ENCODE measurements around the gene SLC2A10.
A peak's percentile ranks its signal among the peaks of the same experiment; 100 is the strongest.

Gene SLC2A10

GRCh38 chr20:46682063-46682821 lies 27.2 kb upstream of the SLC2A10 start:
- no peak for DNase-seq (ENCODE audit: low read depth)

DNA sequence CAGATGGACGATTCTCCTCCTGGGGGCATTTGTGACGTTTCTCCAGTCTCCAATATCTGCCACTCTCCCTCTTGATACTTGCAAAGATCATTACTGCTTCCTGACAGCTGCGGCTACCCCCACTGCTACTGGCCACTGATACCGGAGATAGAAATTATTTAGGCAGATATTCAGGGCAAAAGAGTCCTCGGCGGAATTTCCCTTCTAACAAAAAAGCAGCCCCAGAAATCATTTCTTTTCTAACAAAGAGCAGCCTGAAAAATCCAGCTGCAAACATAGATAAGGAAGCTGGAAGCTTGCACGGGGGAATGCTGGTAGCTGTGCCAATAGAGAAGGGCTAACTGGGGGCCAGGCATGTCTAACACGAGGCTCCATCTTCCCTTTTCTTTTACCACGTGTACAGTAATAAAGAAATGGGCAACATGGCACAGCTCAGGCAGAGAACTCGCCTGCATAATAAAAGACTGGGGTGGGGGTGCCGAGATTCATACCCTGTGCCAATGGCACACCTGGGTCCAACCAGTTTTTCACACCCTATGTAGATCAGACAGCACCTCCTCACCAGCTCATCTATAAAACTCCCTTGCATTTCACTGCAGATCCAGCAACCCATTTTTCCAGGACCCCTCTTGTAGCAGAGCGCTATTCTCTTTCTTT lies 26.3 kb upstream of the SLC2A10 start:
- no peak for DNase-seq (ENCODE audit: low read depth)

DNA sequence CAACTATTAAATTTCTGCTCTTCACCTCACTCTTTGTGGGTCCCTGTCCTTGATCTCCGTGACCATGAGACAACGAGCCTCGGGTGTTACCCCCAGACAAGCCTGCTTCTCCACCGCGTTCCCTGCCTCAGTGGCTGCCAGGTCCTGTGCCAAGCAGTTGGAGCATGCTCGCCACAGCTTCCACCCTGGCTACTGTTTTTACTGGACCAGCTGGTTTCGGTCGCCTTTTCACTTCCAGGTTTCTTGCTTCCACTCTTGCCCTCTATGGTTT lies 25.8 kb upstream of the SLC2A10 start:
- no peak for DNase-seq (ENCODE audit: low read depth)

DNA sequence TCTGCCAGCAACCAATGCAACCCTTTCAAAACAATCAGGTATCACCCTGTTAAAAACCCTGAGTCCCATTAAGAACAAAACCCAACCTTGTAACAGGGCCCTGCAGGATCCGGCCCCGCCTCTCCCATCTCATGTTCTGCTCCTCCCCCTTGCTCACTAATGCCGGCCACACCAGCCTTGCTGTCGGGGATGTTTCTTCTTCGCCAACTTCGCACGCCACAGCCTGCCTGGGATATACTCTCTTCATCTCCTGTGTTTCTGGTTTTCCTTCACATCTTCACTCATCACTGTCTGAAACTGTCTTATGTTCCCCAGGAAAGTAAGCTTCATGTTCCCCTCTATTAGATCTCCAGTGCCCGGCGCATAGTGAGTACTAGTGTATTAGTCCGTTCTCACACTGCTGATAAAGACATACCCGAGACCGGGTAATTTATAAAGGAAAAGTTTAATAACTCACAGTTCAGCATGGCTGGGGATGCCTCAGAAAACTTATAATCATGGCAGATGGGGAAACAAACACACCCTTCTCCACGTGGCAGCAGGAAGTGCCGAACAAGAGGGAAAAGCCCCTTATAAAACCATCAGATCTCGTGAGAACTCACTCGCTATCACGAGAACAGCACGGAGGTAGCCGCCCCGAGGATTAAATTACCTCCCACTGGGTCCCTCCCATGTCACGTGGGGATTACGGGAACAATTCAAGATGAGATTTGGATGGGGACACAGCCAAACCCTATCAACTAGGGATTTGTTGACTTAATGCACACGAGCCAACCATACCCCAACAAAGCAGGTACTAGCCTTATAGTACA lies 25.3 kb upstream of the SLC2A10 start:
- DNase-seq (ENCODE audit: low read depth) = peak; percentile 75

DNA sequence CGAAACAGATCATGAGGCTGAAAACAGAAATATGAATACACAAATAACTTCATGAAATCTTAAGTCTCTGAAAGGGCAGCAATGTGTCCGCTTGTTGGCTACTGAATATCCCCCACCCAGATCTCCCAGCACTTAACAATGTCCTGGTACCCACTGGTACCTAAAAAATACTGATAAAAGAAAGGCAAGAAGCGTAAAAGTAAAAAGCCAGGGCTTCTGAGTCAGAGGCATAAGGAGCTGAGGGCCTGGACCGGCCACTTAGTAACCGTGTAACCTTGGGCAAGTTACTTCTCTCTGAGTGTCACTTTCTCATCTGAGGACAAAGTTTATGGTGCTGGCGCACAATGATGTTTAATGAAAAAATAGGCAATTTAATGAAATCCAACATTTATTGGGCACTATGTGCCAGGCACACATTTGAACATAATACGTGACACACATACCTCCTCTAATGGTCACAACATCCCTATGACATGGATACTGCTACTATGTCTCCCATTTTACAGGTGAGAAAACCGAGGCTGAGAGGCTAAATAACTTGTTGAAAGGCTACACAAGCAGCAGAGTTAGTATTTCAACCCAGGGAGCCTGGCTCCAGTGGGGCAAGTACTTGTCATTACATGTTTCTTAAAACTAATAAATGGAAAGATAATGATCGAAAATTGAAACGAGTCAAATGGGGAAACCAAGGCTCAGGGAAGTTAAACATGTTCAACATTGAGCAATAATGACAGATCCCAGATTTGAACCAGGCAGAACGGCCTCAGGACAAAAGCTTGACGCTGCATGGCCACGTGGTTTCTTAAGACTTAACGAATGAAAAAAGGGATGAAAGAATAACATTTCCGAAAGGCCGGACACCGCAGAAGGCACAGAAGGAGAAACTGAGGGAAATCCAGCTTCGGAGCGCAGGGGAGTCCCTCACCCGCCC lies 21.0 kb upstream of the SLC2A10 start:
- DNase-seq (ENCODE audit: low read depth) = peak; percentile 79

DNA sequence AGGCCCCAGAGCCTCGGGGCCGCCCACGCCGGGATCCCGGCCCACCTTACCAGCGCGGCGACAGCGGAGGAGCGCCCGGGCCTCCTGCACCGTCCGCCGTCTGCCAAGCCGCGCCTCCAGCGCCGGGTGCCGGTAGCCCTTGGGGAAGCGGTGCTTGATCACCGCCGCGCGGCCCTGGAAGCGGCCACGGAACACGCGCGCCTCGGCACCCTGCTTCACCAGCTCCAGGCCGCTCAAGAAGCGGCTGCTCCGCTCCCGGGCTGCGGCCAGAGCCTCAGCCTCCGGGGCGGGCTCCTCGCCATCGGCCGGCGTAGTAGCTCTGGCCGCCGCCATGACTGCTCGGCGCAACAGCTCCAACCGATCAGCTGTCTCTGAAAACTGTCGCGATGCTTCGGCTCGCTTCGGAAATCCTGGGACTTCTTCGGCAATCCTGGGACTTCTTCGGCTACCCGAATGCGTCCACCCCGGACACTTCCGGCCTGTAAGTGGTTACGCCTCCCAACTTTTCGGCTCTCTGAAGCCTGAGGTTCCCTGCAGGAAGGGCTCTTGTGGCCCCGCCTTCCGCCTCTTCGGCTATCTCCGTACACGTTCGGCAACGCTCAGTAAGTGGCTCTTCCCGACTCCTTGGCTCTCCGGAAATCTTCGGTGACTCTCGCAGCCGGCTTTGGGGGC lies 20.2 kb upstream of the SLC2A10 start, which contains the start of gene TP53RK:
Gene TP53RK (minus strand): TSS at position 363 of the 672 bp plus-strand sequence. CDS start 30 bp downstream, at position 333.
- peak; percentile 100 for DNase-seq (ENCODE audit: low read depth)

DNA sequence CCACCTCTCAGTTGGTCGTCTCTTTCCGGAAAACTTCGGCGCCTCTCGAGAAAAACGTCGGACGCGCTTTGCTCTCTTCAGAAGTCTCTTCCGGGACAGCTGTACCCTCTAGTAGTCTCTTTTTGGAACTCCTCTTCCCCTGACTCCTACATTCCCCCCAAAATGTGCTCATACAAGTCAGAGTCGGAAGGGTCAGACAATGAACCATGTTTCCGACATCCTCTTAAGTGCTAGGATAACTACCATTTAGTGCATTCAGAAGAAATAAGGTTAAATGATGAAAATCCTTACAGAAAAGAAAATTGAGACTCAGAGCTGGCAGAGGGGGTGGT lies 19.7 kb upstream of the SLC2A10 start:
- DNase-seq (ENCODE audit: low read depth) = no peak

DNA sequence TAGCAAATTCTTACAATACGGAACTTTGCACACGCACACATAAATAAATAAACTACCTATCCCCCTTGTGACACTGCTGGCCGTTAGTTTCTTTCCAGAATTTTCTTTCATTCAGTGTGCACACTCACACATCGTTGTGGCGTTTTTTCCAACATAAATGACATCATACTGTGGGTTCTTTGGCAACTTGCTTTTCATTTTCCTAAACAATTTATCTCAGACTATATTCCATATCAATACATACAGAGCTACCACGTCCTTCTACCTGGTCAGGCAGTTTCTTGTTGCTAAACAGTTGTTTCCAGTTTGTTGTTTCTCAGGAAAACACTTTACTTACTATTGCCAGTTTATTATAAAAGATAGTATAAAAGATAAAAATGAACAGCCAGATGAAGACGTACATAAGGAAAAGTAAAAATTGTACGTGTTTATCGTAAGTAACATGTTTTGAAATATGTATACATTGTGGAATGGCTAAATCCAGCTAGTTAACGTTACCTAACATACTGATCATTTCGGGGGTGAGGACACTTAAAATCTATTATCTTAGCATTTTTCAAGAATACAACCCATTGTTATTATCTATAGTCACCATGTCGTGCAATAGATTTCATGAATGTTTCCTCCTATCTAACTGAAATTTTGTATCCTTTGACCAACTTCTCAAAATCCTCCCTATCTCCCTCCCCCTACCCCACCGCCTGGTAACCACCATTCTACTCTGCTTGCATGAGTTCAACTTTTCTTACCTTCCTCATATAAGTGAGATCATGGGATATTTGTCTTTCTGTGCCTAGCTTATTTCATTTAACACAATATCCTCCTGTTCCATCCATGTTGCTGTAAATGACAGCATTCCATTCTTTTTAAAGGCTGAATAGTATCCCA lies 19.0 kb upstream of the SLC2A10 start:
- DNase-seq (ENCODE audit: low read depth) = peak; percentile 38

- DNase-seq (ENCODE audit: low read depth) = no peak
Observed at GRCh38 chr20:46691196-46691595, 18.3 kb upstream of the SLC2A10 start.

DNA sequence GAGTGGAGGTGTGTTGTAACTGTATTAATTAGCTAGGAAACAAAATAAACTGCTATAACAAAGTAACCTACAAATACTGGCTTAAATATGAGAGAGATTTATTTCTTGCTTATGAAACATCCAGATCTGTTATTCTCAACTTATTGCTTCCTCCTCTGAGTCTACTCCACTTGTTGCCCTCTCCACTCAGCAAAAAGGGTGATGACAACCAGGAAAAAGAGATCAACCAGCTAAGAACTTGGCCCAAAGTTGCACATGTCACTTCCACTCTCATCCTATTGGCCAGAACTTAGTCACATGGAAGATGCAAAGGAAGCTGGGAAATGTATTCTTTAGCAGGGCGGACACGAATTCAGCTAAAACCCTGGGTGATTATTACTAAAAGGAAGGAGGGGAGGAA lies 15.0 kb upstream of the SLC2A10 start:
- DNase-seq (ENCODE audit: low read depth) = peak; percentile 64

DNA sequence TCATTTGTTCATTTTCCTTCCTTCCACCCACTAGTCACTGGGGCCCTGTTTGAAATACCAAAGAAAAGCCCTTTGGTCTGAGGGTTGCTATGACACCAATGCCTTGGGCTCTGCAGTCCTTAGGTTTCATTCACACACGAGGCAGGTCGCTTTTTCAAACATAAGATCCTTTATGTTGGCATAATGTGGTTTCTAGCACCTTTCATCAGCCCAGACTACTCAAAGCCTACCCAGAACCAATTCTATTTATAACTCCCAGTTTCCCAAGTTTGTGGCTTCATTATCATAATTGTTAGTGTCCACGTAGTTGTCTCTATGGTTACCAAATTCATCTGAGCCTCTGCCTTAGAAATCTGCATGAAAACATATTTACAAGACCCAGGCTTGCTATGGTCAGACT lies 13.6 kb upstream of the SLC2A10 start:
- DNase-seq (ENCODE audit: low read depth) = peak; percentile 86

GRCh38 chr20:46696791-46697279 lies 12.6 kb upstream of the SLC2A10 start:
- no peak for DNase-seq (ENCODE audit: low read depth)

GRCh38 chr20:46698788-46699187 lies 10.7 kb upstream of the SLC2A10 start:
- no peak for DNase-seq (ENCODE audit: low read depth)

DNA sequence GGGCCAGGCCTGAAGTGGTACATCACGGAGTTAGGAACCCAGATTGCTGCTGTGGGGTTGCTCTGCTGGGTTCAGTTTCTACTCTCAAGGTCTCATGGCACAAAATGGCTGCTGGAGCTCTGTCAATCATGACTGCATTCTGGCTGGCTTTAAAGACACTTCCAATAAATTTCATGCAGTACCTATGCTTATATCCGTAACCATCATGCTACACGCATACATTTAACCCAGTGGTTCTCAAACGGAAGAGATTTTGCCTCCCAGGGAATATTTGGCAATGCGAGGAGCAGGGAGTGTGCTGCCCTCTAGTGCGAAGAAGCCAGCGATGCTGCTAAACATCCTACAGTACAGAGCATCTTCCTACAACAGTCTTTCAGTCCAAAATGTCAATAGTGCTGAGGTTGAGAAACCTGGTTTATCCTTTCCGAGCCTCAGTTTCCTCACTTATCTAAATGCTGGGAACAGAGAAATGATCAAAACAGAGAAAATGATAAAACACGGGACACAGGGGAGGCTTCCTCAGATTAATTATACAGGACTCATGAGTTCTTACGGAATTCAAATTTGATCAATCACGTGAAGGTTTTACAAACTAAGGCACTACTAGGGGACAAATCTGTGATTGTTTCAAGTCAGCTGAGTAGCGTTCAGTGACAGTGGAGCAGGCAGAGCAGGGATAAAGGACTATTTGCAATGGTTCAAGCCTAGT lies 9.6 kb upstream of the SLC2A10 start:
- peak; percentile 25 for DNase-seq (ENCODE audit: low read depth)

GRCh38 chr20:46700481-46700880 lies 9.0 kb upstream of the SLC2A10 start:
- no peak for DNase-seq (ENCODE audit: low read depth)

- DNase-seq (ENCODE audit: low read depth) = no peak
Observed at GRCh38 chr20:46701057-46701456, 8.4 kb upstream of the SLC2A10 start.

DNA sequence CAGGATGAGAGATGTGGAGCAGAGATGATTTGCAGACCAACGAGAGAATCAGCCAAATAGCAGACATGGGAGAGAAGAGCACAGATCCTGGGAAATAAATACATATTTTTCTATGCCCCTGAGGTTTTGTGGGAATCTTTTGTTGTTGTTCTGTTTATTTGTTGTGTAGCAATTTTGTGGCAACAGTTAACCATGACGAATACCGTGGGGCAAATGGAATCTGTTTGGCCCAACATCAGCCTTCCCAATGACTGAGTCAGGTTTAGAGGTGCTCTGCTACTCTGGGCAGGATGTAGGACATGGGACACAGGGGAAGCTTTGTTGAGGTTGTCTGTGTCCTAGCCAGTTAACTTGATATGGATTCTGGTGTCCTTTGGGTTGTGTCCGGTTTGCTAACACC lies 7.9 kb upstream of the SLC2A10 start:
- DNase-seq (ENCODE audit: low read depth) = peak; percentile 62

- no peak for DNase-seq (ENCODE audit: low read depth)
Observed at GRCh38 chr20:46701986-46702385, 7.5 kb upstream of the SLC2A10 start.

- no peak for DNase-seq (ENCODE audit: low read depth)
Observed at GRCh38 chr20:46702447-46703203, 6.8 kb upstream of the SLC2A10 start.
